HEK293T (cell line): ENCODE measurements around the gene CLRN1.

ENCODE experiments used
- CTCF ChIA-PET: fragments of 350-600 bp; formaldehyde crosslinking; extraction: SDS; loops from one replicate; lab custom pipeline; 2021; ENCODE audit warnings: antibody characterized with exemption, inconsistent platforms; lab: Yijun Ruan, JAX
- POLR2A ChIA-PET: fragments of 350-600 bp; formaldehyde crosslinking; extraction: SDS; loops from one replicate; lab custom pipeline; 2020; ENCODE audit warnings: antibody characterized with exemption, inconsistent platforms; lab: Yijun Ruan, JAX
- DNase-seq: peaks from one replicate; pipeline ENCODE4 v3.0.0; 2012; ENCODE audit warnings: mixed read lengths; ENCODE audit errors: extremely low spot score
- ARNT ChIP-seq: fragments of 450-650 bp; IDR thresholded peaks from 2 replicates; pipeline ENCODE4 v1.6.1; 2017; ENCODE audit warnings: mild to moderate bottlenecking
- BHLHE40 ChIP-seq: fragments of 450-650 bp; IDR thresholded peaks from 2 replicates; pipeline ENCODE4 v1.6.1; 2016; ENCODE audit warnings: mild to moderate bottlenecking, moderate library complexity, borderline replicate concordance
- CTBP1 ChIP-seq: fragments of 450-650 bp; IDR thresholded peaks from 2 replicates; pipeline ENCODE4 v1.6.1; 2016; ENCODE audit warnings: borderline replicate concordance
- ELF4 ChIP-seq: fragments of 450-650 bp; IDR thresholded peaks from 2 replicates; pipeline ENCODE4 v1.6.1; 2017; ENCODE audit warnings: antibody characterized with exemption
- FOXA1 ChIP-seq: fragments of 450-650 bp; IDR thresholded peaks from 2 replicates; pipeline ENCODE4 v1.6.1; 2016; ENCODE audit warnings: mild to moderate bottlenecking
- FOXK2 ChIP-seq: fragments of 450-650 bp; IDR thresholded peaks from 2 replicates; pipeline ENCODE4 v1.6.1; 2016; ENCODE audit warnings: mild to moderate bottlenecking
- FOXM1 ChIP-seq: fragments of 450-650 bp; IDR thresholded peaks from 2 replicates; pipeline ENCODE4 v1.6.1; 2017; ENCODE audit warnings: mild to moderate bottlenecking, borderline replicate concordance
- HDGF ChIP-seq: fragments of 450-650 bp; IDR thresholded peaks from 2 replicates; pipeline ENCODE4 v1.6.1; 2017; ENCODE audit warnings: antibody characterized with exemption, borderline replicate concordance
- L3MBTL2 ChIP-seq: fragments of 450-650 bp; conservative IDR thresholded peaks from 2 replicates; pipeline ENCODE4 v1.6.1; 2016; ENCODE audit warnings: mild to moderate bottlenecking
- LEF1 ChIP-seq: fragments of 450-650 bp; IDR thresholded peaks from 2 replicates; pipeline ENCODE4 v1.6.1; 2017; ENCODE audit warnings: mild to moderate bottlenecking, borderline replicate concordance
- NFRKB ChIP-seq: fragments of 450-650 bp; IDR thresholded peaks from 2 replicates; pipeline ENCODE4 v1.6.1; 2016; ENCODE audit warnings: mild to moderate bottlenecking, moderate library complexity
- PKNOX1 ChIP-seq: fragments of 450-650 bp; IDR thresholded peaks from 2 replicates; pipeline ENCODE4 v1.6.1; 2016
- SP1 ChIP-seq: fragments of 450-650 bp; IDR thresholded peaks from 2 replicates; pipeline ENCODE4 v1.6.1; 2017
- SUZ12 ChIP-seq: fragments of 450-650 bp; IDR thresholded peaks from 2 replicates; pipeline ENCODE4 v1.6.1; 2016; ENCODE audit warnings: mild to moderate bottlenecking
- TARDBP ChIP-seq: fragments of 450-650 bp; IDR thresholded peaks from 2 replicates; pipeline ENCODE4 v1.6.1; 2016
- ZNF384 ChIP-seq: fragments of 450-650 bp; IDR thresholded peaks from 2 replicates; pipeline ENCODE4 v1.6.1; 2016

Gene CLRN1

GRCh38 chr3:150960708-150961684, 11.5 kb downstream of the CLRN1 start:
- TF ChIP-seq FOXM1 (no peak), ELF4 (no peak)
- no peak for DNase-seq
- ChIA-PET POLR2A (no interaction called here), CTCF (no interaction called here)

- peak; percentile 89 for TF ChIP-seq PKNOX1
- TF ChIP-seq ELF4 = no peak
- TF ChIP-seq CTBP1 = peak; percentile 62; the same call in 1 of the 2 replicates
- POLR2A ChIA-PET = no interaction called here
- DNase-seq = peak; percentile 16
- CTCF ChIA-PET = interaction anchor here (0.6 kb wide), 1 partner anchor 1666 kb away, joined by 3 read pairs; no protein-coding TSS in a partner anchor
Measured at GRCh38 chr3:150958683-150959082, 13.8 kb downstream of the CLRN1 start.

GRCh38 chr3:150956376-150956775, 16.2 kb downstream of the CLRN1 start:
- TF ChIP-seq LEF1 (no peak), NFRKB (no peak), ZNF384 (no peak), FOXK2 (no peak), SP1 (no peak), HDGF (no peak), TARDBP (no peak), L3MBTL2 (no peak), CTBP1 (no peak), ELF4 (no peak), PKNOX1 (no peak), FOXM1 (no peak), SUZ12 (no peak), BHLHE40 (no peak), FOXA1 (no peak), ARNT (no peak)
- no peak for DNase-seq
- ChIA-PET CTCF (no interaction called here), POLR2A (no interaction called here)

DNA sequence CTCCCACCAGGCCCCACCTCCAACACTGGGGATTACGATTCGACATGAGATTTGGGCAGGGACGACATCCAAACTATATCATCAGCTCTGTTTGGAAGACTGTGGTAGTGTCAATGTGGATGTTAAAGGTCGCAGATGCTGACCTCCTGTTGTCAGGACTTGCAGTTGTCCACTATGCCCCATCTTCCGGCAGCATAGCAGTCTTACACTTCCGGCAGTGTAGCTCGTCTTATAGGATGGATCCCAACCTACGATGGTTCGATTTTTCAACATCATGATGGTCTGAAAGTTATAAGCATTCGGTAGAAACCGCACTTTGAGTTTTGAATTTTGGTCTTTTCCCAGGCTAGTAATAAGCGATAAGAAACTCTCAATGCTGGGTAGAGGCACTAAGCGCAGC, 20.6 kb downstream of the CLRN1 start:
- ChIA-PET CTCF (no interaction called here), POLR2A (no interaction called here)
- TF ChIP-seq FOXK2 (no peak), FOXA1 (no peak), NFRKB (no peak), TARDBP (no peak), FOXM1 (no peak), HDGF (no peak), CTBP1 (no peak), L3MBTL2 (no peak), SP1 (no peak), PKNOX1 (no peak), SUZ12 (no peak), LEF1 (no peak)
- DNase-seq = no peak

GRCh38 chr3:150945226-150946032, 27.1 kb downstream of the CLRN1 start:
- no peak for DNase-seq
- ChIA-PET CTCF (no interaction called here), POLR2A (no interaction called here)
- TF ChIP-seq LEF1 = no peak
- no peak for TF ChIP-seq FOXA1
- no peak for TF ChIP-seq CTBP1
- no peak for TF ChIP-seq ZNF384
- TF ChIP-seq HDGF = no peak
- TF ChIP-seq FOXM1 = no peak
- no peak for TF ChIP-seq L3MBTL2
- no peak for TF ChIP-seq ARNT

- CTCF ChIA-PET = no interaction called here
- TF ChIP-seq TARDBP (no peak), NFRKB (no peak), L3MBTL2 (no peak), ARNT (no peak), PKNOX1 (no peak), ELF4 (no peak), SP1 (no peak), HDGF (no peak), FOXA1 (no peak), FOXM1 (no peak), ZNF384 (no peak), BHLHE40 (no peak), LEF1 (no peak), SUZ12 (no peak), CTBP1 (no peak), FOXK2 (no peak)
- POLR2A ChIA-PET = no interaction called here
- no peak for DNase-seq
Measured at GRCh38 chr3:150942221-150942620, 30.3 kb downstream of the CLRN1 start.
